Measurements from ENCODE around the gene MACROH2A1.

The MACROH2A1 gene

GRCh38 chr5:135385576-135385975, 13.5 kb downstream of the MACROH2A1 start:
- no peak for TF ChIP-seq CTCF (IDR thresholded peaks at IDR 0.05; ENCODE audit: borderline replicate concordance, insufficient read depth, low read depth, low read length)

GRCh38 chr5:135384898-135385297, 14.1 kb downstream of the MACROH2A1 start:
- no peak for TF ChIP-seq CTCF (IDR thresholded peaks at IDR 0.05; ENCODE audit: borderline replicate concordance, insufficient read depth, low read depth, low read length)

More at GRCh38 chr5:135385576-135385975, 13.5 kb downstream of the MACROH2A1 start:
- H3K4me3 ChIP-seq (ENCODE audit: low read depth, low read length): no peak overlapping the region

GRCh38 chr5:135383803-135384495, 15.1 kb downstream of the MACROH2A1 start:
- TF ChIP-seq CTCF (IDR thresholded peaks at IDR 0.05; ENCODE audit: borderline replicate concordance, insufficient read depth, low read depth, low read length): no peak
- no peak overlapping the region for H3K4me3 ChIP-seq (ENCODE audit: low read depth, low read length)

More at GRCh38 chr5:135384898-135385297, 14.1 kb downstream of the MACROH2A1 start:
- no peak overlapping the region for H3K4me3 ChIP-seq (ENCODE audit: low read depth, low read length)

GRCh38 chr5:135382981-135383380, 16.1 kb downstream of the MACROH2A1 start:
- TF ChIP-seq CTCF (IDR thresholded peaks at IDR 0.05; ENCODE audit: borderline replicate concordance, insufficient read depth, low read depth, low read length): no peak
- H3K4me3 ChIP-seq (ENCODE audit: low read depth, low read length): no peak overlapping the region

- no peak for TF ChIP-seq CTCF (IDR thresholded peaks at IDR 0.05; ENCODE audit: borderline replicate concordance, insufficient read depth, low read depth, low read length)
- no peak overlapping the region for H3K4me3 ChIP-seq (ENCODE audit: low read depth, low read length)
Measured at GRCh38 chr5:135382106-135382790, 16.8 kb downstream of the MACROH2A1 start.

GRCh38 chr5:135379046-135379654, 19.9 kb downstream of the MACROH2A1 start:
- TF ChIP-seq CTCF (IDR thresholded peaks at IDR 0.05; ENCODE audit: borderline replicate concordance, insufficient read depth, low read depth, low read length): no peak
- no peak overlapping the region for H3K4me3 ChIP-seq (ENCODE audit: low read depth, low read length)

Measured in GM12875 (cell line).